ENCODE results near the gene SH3GLB1. TPM values are rescaled to one million over a fixed set of nuclear protein-coding genes. Genes with fewer than 3 reads are reported as not detected.

The SH3GLB1 gene
- polyA plus RNA-seq, 1 donor from 2014 or later = 67.3 TPM

GRCh38 chr1:86768554-86768953 lies 64.2 kb downstream of the SH3GLB1 start:
- Histone ChIP-seq H2AFZ (ENCODE audit: low read depth, low read length) (no peak overlapping the region), H3K9me2 (ENCODE audit: insufficient read depth, low read length) (no peaks in the 10 kb centered on the region), H3F3A (ENCODE audit: insufficient read depth, low read length, poor library complexity, severe bottlenecking) (no peaks in the 10 kb centered on the region), H3K4me2 (ENCODE audit: low read length) (no peak overlapping the region), H3K36me3 (ENCODE audit: insufficient read depth, low read length) (no peaks in the 10 kb centered on the region), H3K9ac (ENCODE audit: low read length) (no peak overlapping the region), H3K9me3 (ENCODE audit: low read length) (peaks cover 4% of the 10 kb centered on the region), H3K4me3 (ENCODE audit: low read length) (no peak overlapping the region), H3K27ac (ENCODE audit: low read length) (no peak overlapping the region), H3K79me2 (replicated peaks; ENCODE audit: insufficient read depth, low read length) (no peaks in the 10 kb centered on the region), H3K27me3 (ENCODE audit: insufficient read depth, low read depth, low read length) (no peaks in the 10 kb centered on the region), H4K20me1 (ENCODE audit: insufficient read depth) (no peaks in the 10 kb centered on the region)
- TF ChIP-seq TAF1 (IDR thresholded peaks at IDR 0.05; ENCODE audit: low read depth) (no peak), POLR2AphosphoS5 (IDR thresholded peaks at IDR 0.05) (no peak), MXI1 (conservative IDR thresholded peaks at IDR 0.05; ENCODE audit: poor library complexity, severe bottlenecking) (no peak), EZH2 (IDR thresholded peaks at IDR 0.05; ENCODE audit: borderline replicate concordance, insufficient read depth, low read length, poor library complexity, severe bottlenecking) (no peak), SMC3 (conservative IDR thresholded peaks at IDR 0.05; ENCODE audit: poor library complexity) (no peak), REST (IDR thresholded peaks at IDR 0.05; ENCODE audit: borderline replicate concordance) (no peak), RAD21 (conservative IDR thresholded peaks at IDR 0.05) (no peak), EP300 (conservative IDR thresholded peaks at IDR 0.05; ENCODE audit: poor library complexity, severe bottlenecking) (no peak), CTCF (IDR thresholded peaks at IDR 0.05; ENCODE audit: poor library complexity, severe bottlenecking) (no peak)

GRCh38 chr1:86769065-86769464 lies 64.7 kb downstream of the SH3GLB1 start:
- no peaks in the 10 kb centered on the region for H3K79me2 ChIP-seq (replicated peaks; ENCODE audit: insufficient read depth, low read length)
- no peaks in the 10 kb centered on the region for H4K20me1 ChIP-seq (ENCODE audit: insufficient read depth)
- TF ChIP-seq SMC3 (conservative IDR thresholded peaks at IDR 0.05; ENCODE audit: poor library complexity) = no peak
- no peak for TF ChIP-seq RAD21 (conservative IDR thresholded peaks at IDR 0.05)
- TF ChIP-seq CTCF (IDR thresholded peaks at IDR 0.05; ENCODE audit: poor library complexity, severe bottlenecking) = no peak
- no peak for TF ChIP-seq MXI1 (conservative IDR thresholded peaks at IDR 0.05; ENCODE audit: poor library complexity, severe bottlenecking)
- TF ChIP-seq EZH2 (IDR thresholded peaks at IDR 0.05; ENCODE audit: borderline replicate concordance, insufficient read depth, low read length, poor library complexity, severe bottlenecking) = no peak
- TF ChIP-seq POLR2AphosphoS5 (IDR thresholded peaks at IDR 0.05) = no peak
- no peak overlapping the region for H3K27ac ChIP-seq (ENCODE audit: low read length)
- H3F3A ChIP-seq (ENCODE audit: insufficient read depth, low read length, poor library complexity, severe bottlenecking) = no peaks in the 10 kb centered on the region
- no peaks in the 10 kb centered on the region for H3K36me3 ChIP-seq (ENCODE audit: insufficient read depth, low read length)
- H3K4me2 ChIP-seq (ENCODE audit: low read length) = no peak overlapping the region
- peaks cover 4% of the 10 kb centered on the region for H3K9me3 ChIP-seq (ENCODE audit: low read length)
- no peaks in the 10 kb centered on the region for H3K9me2 ChIP-seq (ENCODE audit: insufficient read depth, low read length)
- no peak overlapping the region for H2AFZ ChIP-seq (ENCODE audit: low read depth, low read length)
- H3K27me3 ChIP-seq (ENCODE audit: insufficient read depth, low read depth, low read length) = no peaks in the 10 kb centered on the region
- no peak overlapping the region for H3K9ac ChIP-seq (ENCODE audit: low read length)
- no peak overlapping the region for H3K4me3 ChIP-seq (ENCODE audit: low read length)
